Measurements from ENCODE around the gene FAM171A1. TPM values are rescaled to one million over a fixed set of nuclear protein-coding genes. Genes with fewer than 3 reads are reported as not detected.

FAM171A1 gene
- total RNA-seq, 1 donor = 16.8 TPM

- H3K4me3 ChIP-seq (ENCODE audit: low read depth, low read length) = no peak overlapping the region
- no peak for DNase-seq (ENCODE audit: low read depth)
- TF ChIP-seq CTCF (IDR thresholded peaks at IDR 0.05; ENCODE audit: insufficient read depth, low read depth, low read length) = no peak
These were observed 181.8 kb downstream of the FAM171A1 start for GRCh38 chr10:15189133-15189885.

- DNase-seq (ENCODE audit: low read depth) = no peak
- no peak overlapping the region for H3K4me3 ChIP-seq (ENCODE audit: low read depth, low read length)
- TF ChIP-seq CTCF (IDR thresholded peaks at IDR 0.05; ENCODE audit: insufficient read depth, low read depth, low read length) = no peak
These were observed 182.5 kb downstream of the FAM171A1 start for GRCh38 chr10:15188603-15189002.

GRCh38 chr10:15183689-15184481, 187.2 kb downstream of the FAM171A1 start:
- H3K4me3 ChIP-seq (ENCODE audit: low read depth, low read length) = no peak overlapping the region
- no peak for DNase-seq (ENCODE audit: low read depth)
- no peak for TF ChIP-seq CTCF (IDR thresholded peaks at IDR 0.05; ENCODE audit: insufficient read depth, low read depth, low read length)

GRCh38 chr10:15182540-15183207, 188.4 kb downstream of the FAM171A1 start:
- peak; percentile 87 for DNase-seq (ENCODE audit: low read depth)

GRCh38 chr10:15181576-15182156, 189.4 kb downstream of the FAM171A1 start:
- TF ChIP-seq CTCF (IDR thresholded peaks at IDR 0.05; ENCODE audit: insufficient read depth, low read depth, low read length) = no peak
- no peak overlapping the region for H3K4me3 ChIP-seq (ENCODE audit: low read depth, low read length)
- DNase-seq (ENCODE audit: low read depth) = no peak

More at GRCh38 chr10:15182540-15183207, 188.4 kb downstream of the FAM171A1 start:
- TF ChIP-seq CTCF (IDR thresholded peaks at IDR 0.05; ENCODE audit: insufficient read depth, low read depth, low read length) = no peak
- H3K4me3 ChIP-seq (ENCODE audit: low read depth, low read length) = no peak overlapping the region

GRCh38 chr10:15180736-15181135, 190.4 kb downstream of the FAM171A1 start:
- H3K4me3 ChIP-seq (ENCODE audit: low read depth, low read length) = no peak overlapping the region
- DNase-seq (ENCODE audit: low read depth) = no peak
- TF ChIP-seq CTCF (IDR thresholded peaks at IDR 0.05; ENCODE audit: insufficient read depth, low read depth, low read length) = no peak
